DND-41 (cell line): ENCODE results near the gene CENPP.

Experiments used
- CTCF ChIP-seq: IDR thresholded peaks from 2 replicates; pipeline ENCODE4 v1.5.1; 2012; ENCODE audit warnings: borderline replicate concordance, low read length, moderate library complexity, mild to moderate bottlenecking; ENCODE audit not compliant: poor library complexity, severe bottlenecking; ENCODE audit errors: extremely low read depth
- EZH2 ChIP-seq: IDR thresholded peaks from 3 replicates; pipeline ENCODE4 v1.6.1; 2012; ENCODE audit warnings: borderline replicate concordance, low read depth, mild to moderate bottlenecking, moderate library complexity, low read length, inconsistent platforms; ENCODE audit not compliant: severe bottlenecking

GRCh38 chr9:92514635-92515034 lies 188.9 kb downstream of the CENPP start:
- no peak for TF ChIP-seq CTCF
- no peak for TF ChIP-seq EZH2
